Measurements from ENCODE around the gene CALML4.

The CALML4 gene

GRCh38 chr15:68143785-68144184 lies 61.3 kb downstream of the CALML4 start:
- no peak for DNase-seq (ENCODE audit: low read depth)

- no peak for DNase-seq (ENCODE audit: low read depth)
Observed at GRCh38 chr15:68143129-68143528, 62.0 kb downstream of the CALML4 start.
